Activated CD4-positive, alpha-beta T cell treated with anti-CD3 and anti-CD28 coated beads, Interleukin-2, Interleukin-6, amounts not matched to agents 100 ng/mL and 50 ng/mL, durations not matched to agents 16 hours and 8 hours (primary cell): ENCODE data around the gene TBC1D22A.

Experiments
- DNase-seq: peaks from one replicate; pipeline ENCODE4 v3.0.0-alpha.2; 2020

TBC1D22A gene

DNA sequence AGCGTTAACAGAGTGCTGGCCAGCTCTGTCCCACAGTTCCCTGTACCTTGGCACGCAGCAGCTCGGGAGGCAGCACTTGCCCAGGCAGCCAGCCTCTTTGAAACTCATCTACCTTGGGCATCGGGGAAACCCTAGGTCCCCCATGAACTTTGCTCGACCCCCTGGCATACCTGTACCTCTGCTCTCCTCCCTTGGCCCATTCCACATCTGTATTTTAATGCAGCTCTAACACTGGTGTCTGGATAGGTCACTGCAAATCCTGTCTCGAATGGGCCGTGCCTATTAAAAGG lies 304.1 kb downstream of the TBC1D22A start:
- no peak for DNase-seq

- no peak for DNase-seq
Measured at GRCh38 chr22:47067321-47067890, 305.0 kb downstream of the TBC1D22A start.

- no peak for DNase-seq
Measured at GRCh38 chr22:47067911-47068625, 305.6 kb downstream of the TBC1D22A start.

- no peak for DNase-seq
Measured at GRCh38 chr22:47068626-47068996, 306.2 kb downstream of the TBC1D22A start.

DNA sequence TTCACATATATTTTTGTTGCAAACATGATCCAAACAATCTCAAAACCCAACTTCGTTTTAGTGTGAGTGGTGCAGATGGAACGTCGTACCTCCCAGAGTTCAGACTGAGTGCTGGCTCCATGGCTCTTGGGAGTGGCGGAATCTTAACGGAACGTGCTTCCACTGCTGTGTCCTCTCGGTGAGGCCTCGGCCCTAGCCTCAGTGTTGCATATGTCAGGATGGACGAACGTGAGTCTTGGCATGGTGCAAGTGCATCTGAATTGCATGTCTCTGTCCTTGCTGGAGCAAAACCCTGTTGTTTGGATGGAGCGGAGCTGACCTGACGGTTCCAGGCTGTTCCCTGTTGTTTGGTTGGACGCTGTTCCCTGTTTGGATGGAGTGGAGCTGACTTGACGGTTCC lies 306.8 kb downstream of the TBC1D22A start:
- DNase-seq: no peak

DNA sequence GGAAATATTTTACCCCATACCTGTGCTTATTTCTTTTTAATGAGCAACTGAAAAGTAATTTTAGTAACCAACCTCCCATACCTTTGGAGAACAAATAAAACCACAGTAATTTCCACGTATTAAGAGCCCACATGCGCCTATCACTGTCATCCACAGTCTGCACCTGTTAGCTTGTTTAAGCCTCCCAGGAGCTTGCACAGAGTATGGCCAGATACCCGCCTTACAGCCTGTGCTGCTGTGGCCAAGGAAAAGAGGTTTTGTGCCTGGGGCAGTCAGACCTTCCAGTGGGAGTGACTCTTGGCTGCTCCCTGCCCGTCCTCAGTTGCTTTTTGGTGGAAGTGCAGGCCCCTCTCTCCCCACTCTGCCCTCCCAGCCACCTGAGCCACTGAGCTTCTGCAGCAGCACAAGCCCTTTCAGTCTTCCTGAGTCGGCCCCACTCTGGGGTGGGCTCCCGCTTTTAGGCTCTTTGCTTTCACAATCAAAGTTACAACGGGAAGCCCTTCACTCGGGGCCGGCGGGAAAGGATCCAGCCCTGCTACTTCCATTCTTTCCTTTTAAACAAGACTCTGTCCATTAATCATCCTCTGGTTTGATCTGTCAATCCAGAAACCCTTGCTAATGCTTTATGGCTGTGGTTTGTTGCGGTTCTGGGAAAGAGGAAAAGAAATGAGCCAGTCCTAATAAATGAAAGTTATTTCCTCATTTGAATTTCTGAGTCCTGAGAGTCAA lies 308.8 kb downstream of the TBC1D22A start:
- no peak for DNase-seq

GRCh38 chr22:47071807-47072641 lies 309.6 kb downstream of the TBC1D22A start:
- no peak for DNase-seq

- DNase-seq: no peak
Measured at GRCh38 chr22:47072642-47072967, 310.2 kb downstream of the TBC1D22A start.

GRCh38 chr22:47073075-47073474 lies 310.6 kb downstream of the TBC1D22A start:
- no peak for DNase-seq

GRCh38 chr22:47074105-47074504 lies 311.7 kb downstream of the TBC1D22A start:
- no peak for DNase-seq

GRCh38 chr22:47075568-47075967 lies 313.1 kb downstream of the TBC1D22A start:
- no peak for DNase-seq

- no peak for DNase-seq
Measured at GRCh38 chr22:47076758-47077157, 314.3 kb downstream of the TBC1D22A start.

- DNase-seq: no peak
Measured at GRCh38 chr22:47080100-47080499, 317.6 kb downstream of the TBC1D22A start.

DNA sequence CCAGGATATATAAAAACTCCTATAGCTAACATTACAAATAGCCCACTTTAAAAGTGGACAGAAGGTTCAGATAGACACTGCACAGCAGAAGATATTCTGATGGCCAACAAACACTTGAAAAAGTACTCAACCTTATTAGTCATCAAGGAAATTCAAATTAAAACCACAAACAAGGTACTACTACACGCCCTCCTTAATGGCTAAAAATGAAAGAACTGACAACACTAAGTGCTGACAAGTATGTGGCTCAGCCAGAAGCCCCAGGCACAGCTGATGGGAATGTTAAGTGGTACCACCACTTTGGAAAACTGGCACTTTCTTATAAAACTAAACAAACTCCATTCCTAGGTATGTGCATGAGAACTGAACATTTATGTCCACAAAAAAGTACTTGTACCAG lies 320.1 kb downstream of the TBC1D22A start:
- no peak for DNase-seq

DNA sequence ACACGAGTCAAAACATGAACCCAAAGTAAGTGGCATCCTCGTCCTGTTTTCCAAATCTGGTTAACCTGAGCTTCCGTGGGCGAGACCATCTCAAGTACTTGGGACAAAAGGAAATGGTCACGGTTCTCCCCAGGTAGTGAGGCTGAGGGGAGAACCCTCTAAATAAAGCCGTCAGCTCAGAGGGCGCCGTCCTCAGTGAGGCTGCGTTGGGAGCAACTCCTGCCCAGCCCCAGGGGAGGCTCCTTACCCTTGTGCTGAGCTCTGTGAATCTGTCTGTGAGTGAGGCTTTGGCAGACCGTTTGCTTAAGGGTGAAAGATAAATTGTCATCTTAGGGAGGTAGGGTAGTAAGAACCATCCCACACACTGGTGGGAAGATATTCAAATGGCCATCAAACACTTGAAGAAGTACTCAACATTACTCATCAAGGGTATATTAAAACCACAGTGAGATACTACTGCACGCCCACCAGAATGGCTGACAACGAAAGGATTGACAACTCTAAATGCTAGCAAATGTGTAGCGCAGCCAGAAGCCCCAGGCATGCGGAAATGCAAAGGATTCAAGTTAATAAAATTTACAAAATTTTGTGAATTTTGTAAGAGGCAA lies 321.0 kb downstream of the TBC1D22A start:
- no peak for DNase-seq

DNA sequence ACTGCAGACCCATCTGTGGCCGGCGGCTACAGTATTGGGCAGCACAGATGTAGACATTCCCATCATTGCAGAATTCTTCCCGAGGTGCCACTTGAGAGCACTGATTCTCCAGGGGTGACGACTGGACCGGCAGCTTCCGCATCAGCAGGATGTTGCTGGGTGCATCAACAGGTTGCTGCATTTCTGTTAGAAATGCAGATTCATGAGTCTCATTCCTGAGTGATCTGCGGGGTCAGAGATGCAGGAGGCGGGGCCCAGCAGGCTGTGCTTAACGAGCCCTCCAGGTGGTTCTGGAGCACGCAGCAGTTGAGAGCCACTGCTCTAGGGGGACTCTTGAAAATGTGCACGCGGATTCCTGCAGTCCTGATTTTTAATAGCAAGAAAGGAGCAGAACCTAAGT lies 321.8 kb downstream of the TBC1D22A start:
- no peak for DNase-seq

DNA sequence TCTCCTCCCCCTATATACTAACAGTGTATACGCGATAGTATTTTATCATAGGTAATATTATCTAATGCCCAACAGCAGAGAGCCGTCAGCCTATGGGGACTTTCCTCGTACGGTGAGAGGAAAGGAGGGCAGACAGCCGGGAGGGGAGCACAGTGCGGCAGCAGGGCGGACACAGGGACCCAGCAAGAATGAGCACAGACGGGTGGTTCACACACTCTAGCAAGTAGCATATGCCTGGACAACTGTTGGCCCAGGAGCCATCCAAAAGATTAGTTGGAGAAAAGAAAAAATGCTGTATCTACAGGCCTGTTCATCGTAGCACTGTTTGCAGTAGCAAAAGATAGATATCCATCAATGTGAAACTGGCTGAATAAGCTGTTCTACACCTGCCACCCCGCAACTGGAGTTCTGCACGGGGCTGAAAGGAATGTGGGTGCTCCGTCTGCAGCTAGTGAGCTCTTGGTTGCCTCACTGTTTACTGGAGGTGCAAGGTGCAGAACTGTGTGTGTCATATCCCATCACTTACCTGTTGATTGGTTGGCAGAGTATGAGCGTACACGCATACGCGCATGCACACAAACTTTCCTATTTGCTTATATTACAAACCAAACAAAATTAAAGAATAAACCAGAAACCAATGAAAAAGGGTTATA lies 324.3 kb downstream of the TBC1D22A start:
- DNase-seq: no peak

DNA sequence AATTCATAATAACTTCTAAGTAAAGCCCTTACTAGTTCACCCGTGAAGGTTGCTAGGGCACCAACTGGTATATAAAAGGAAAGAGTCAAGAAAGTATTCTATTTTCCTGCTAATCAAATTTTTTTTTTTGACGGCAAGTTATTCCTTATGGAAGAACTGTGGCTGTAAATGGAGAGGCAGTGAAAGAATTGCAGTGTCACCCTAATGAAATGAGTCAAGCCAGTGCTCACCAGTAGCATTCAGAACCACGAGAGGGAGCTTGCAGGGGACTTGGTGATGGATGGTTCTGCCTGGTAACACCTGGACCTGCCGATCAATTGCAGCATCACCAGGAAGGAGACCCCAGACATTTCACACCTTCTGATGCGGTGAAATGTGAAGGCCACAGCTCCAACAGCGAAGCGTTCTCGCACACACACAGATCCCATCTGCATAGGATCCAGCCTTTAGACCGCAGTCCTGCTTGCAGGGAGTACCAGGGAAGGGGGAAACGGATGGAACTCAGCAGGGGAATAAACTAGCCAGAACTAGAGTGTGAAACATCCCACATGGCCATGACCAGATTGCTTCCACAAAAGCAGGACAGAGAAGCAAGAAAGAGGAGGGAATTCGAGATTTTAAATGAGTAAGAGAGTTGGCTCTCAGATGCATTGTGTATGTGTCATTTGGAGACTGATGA lies 326.2 kb downstream of the TBC1D22A start:
- DNase-seq: no peak

- no peak for DNase-seq
Measured at GRCh38 chr22:47089374-47089773, 326.9 kb downstream of the TBC1D22A start.

- no peak for DNase-seq
Measured at GRCh38 chr22:47089796-47090460, 327.5 kb downstream of the TBC1D22A start.

DNA sequence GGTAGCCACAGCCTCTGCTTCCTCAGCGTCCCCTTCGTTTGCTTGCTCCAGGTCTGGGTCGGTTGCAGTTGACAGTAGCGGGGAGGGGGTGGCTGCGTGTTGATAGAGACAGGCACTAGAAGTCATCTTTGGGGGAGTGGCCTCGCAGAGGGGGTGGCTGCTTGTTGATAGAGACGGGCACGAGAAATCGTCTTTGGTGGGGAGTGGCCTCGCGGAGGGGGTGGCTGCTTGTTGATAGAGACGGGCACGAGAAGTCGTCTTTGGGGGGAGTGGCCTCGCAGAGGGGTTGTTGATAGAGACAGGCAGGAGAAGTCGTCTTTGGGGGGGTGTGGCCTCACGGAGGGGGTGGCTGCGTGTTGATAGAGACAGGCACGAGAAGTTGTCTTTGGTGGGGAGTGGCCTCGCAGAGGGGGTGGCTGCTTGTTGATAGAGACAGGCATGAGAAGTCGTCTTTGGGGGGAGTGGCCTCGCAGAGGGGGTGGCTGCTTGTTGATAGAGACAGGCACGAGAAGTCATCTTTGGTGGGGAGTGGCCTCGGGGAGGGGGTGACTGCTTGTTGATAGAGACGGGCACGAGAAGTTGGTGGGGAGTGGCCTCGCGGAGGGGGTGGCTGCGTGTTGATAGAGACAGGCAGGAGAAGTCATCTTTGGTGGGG lies 328.3 kb downstream of the TBC1D22A start:
- no peak for DNase-seq
